GM18505 (cell line): ENCODE results near the gene TIMP2.
"Not testable (repeated sequence)": the region's sequence is repeated elsewhere in the genome, so short reads cannot be mapped to it uniquely, and the experiment has no call there.

Experiments used
- ATAC-seq: cut with Tn5 transposase; IDR thresholded peaks from one replicate; pipeline ENCODE4 v1.9.1; 2021; ENCODE audit not compliant: unreplicated experiment
- POLR2A ChIP-seq: IDR thresholded peaks from 4 replicates; pipeline ENCODE4 v1.6.1; 2011; ENCODE audit warnings: borderline replicate concordance; ENCODE audit not compliant: insufficient read depth, insufficient read length; ENCODE audit errors: extremely low read depth

TIMP2 gene

GRCh38 chr17:78950870-78951269 lies 25.7 kb upstream of the TIMP2 start:
- ATAC-seq: no peak
- TF ChIP-seq POLR2A: no peak

GRCh38 chr17:78947235-78948149 lies 22.3 kb upstream of the TIMP2 start:
- TF ChIP-seq POLR2A: no peak

GRCh38 chr17:78946631-78947030 lies 21.4 kb upstream of the TIMP2 start:
- no peak for ATAC-seq
- no peak for TF ChIP-seq POLR2A

More at GRCh38 chr17:78947235-78948149, 22.3 kb upstream of the TIMP2 start:
- no peak for ATAC-seq

- ATAC-seq: no peak
Measured at GRCh38 chr17:78946131-78946530, 20.9 kb upstream of the TIMP2 start.

GRCh38 chr17:78945455-78945854 lies 20.3 kb upstream of the TIMP2 start:
- ATAC-seq: not testable (repeated sequence)

More at GRCh38 chr17:78946131-78946530, 20.9 kb upstream of the TIMP2 start:
- TF ChIP-seq POLR2A: no peak

GRCh38 chr17:78944956-78945355 lies 19.8 kb upstream of the TIMP2 start:
- ATAC-seq: no peak
- no peak for TF ChIP-seq POLR2A

GRCh38 chr17:78944026-78944425 lies 18.8 kb upstream of the TIMP2 start:
- no peak for ATAC-seq
- no peak for TF ChIP-seq POLR2A

- no peak for ATAC-seq
- no peak for TF ChIP-seq POLR2A
Measured at GRCh38 chr17:78940708-78941107, 15.5 kb upstream of the TIMP2 start.

- TF ChIP-seq POLR2A: no peak
Measured at GRCh38 chr17:78940258-78940657, 15.1 kb upstream of the TIMP2 start.

GRCh38 chr17:78939615-78940014 lies 14.4 kb upstream of the TIMP2 start:
- ATAC-seq: no peak
- no peak for TF ChIP-seq POLR2A

More at GRCh38 chr17:78940258-78940657, 15.1 kb upstream of the TIMP2 start:
- ATAC-seq: no peak

- no peak for ATAC-seq
- no peak for TF ChIP-seq POLR2A
Measured at GRCh38 chr17:78937561-78937960, 12.4 kb upstream of the TIMP2 start.

GRCh38 chr17:78935419-78936323 lies 10.5 kb upstream of the TIMP2 start:
- TF ChIP-seq POLR2A: no peak
- ATAC-seq: no peak

GRCh38 chr17:78934681-78935418 lies 9.7 kb upstream of the TIMP2 start:
- ATAC-seq: no peak
- TF ChIP-seq POLR2A: no peak
